ENCODE results near the gene VAV3.
"Not testable (repeated sequence)": the region's sequence is repeated elsewhere in the genome, so short reads cannot be mapped to it uniquely, and the experiment has no call there.

VAV3 gene

GRCh38 chr1:107965110-107965991, at the start of gene VAV3:
TSS of gene VAV3 (minus strand) at chr1:107965180. CDS start at chr1:107964869, 311 bp downstream.
- H3K27ac ChIP-seq (ENCODE audit: low read length): no peak within 1 kb of the TSS
- no peaks in the 10 kb centered on the region for H3K36me3 ChIP-seq (ENCODE audit: control insufficient read depth in 2 of 2, insufficient read depth in 2 of 2, low read length in 2 of 2)
- H3K9ac ChIP-seq (ENCODE audit: low read length in 2 of 2): peak within 1 kb of the TSS; percentile 22 to 55
- H3K9me3 ChIP-seq (ENCODE audit: control insufficient read depth in 2 of 2, low read length in 2 of 2): no peaks in the 10 kb centered on the region
- peak within 1 kb of the TSS; percentile 47 to 72 for H3K4me3 ChIP-seq (ENCODE audit: low read length in 2 of 2)
- peaks cover 4% of the 10 kb centered on the region for H3K4me1 ChIP-seq (ENCODE audit: control insufficient read depth, insufficient read depth, low read length)
- peaks cover 10 to 18% of the 10 kb centered on the region in 2 donors for H3K27me3 ChIP-seq (ENCODE audit: control insufficient read depth in 1 of 2, insufficient read depth in 2 of 2, low read length in 2 of 2)

GRCh38 chr1:108012553-108012952, 47.6 kb upstream of the VAV3 start:
- H3K27ac ChIP-seq (ENCODE audit: low read length): no peak overlapping the region

GRCh38 chr1:108011295-108011694, 46.3 kb upstream of the VAV3 start:
- Histone ChIP-seq H3K27me3 (ENCODE audit: control insufficient read depth in 1 of 2, insufficient read depth in 2 of 2, low read length in 2 of 2) (peaks cover 0 to 2% of the 10 kb centered on the region in 2 donors), H3K4me3 (ENCODE audit: low read length in 2 of 2) (no peak overlapping the region), H3K9ac (ENCODE audit: low read length in 2 of 2) (no peak overlapping the region), H3K27ac (ENCODE audit: low read length) (no peak overlapping the region), H3K4me1 (ENCODE audit: control insufficient read depth, insufficient read depth, low read length) (no peaks in the 10 kb centered on the region), H3K36me3 (ENCODE audit: control insufficient read depth in 2 of 2, insufficient read depth in 2 of 2, low read length in 2 of 2) (no peaks in the 10 kb centered on the region), H3K9me3 (ENCODE audit: control insufficient read depth in 2 of 2, low read length in 2 of 2) (no peaks in the 10 kb centered on the region)

More at GRCh38 chr1:108012553-108012952, 47.6 kb upstream of the VAV3 start:
- H3K27me3 ChIP-seq (ENCODE audit: control insufficient read depth in 1 of 2, insufficient read depth in 2 of 2, low read length in 2 of 2): peaks cover 0 to 2% of the 10 kb centered on the region in 2 donors
- no peaks in the 10 kb centered on the region for H3K36me3 ChIP-seq (ENCODE audit: control insufficient read depth in 2 of 2, insufficient read depth in 2 of 2, low read length in 2 of 2)
- H3K4me3 ChIP-seq (ENCODE audit: low read length in 2 of 2): no peak overlapping the region
- H3K4me1 ChIP-seq (ENCODE audit: control insufficient read depth, insufficient read depth, low read length): no peaks in the 10 kb centered on the region
- no peak overlapping the region for H3K9ac ChIP-seq (ENCODE audit: low read length in 2 of 2)
- H3K9me3 ChIP-seq (ENCODE audit: control insufficient read depth in 2 of 2, low read length in 2 of 2): no peaks in the 10 kb centered on the region

GRCh38 chr1:108010581-108010980, 45.6 kb upstream of the VAV3 start:
- Histone ChIP-seq H3K36me3 (ENCODE audit: control insufficient read depth in 2 of 2, insufficient read depth in 2 of 2, low read length in 2 of 2) (no peaks in the 10 kb centered on the region), H3K27ac (ENCODE audit: low read length) (no peak overlapping the region), H3K4me3 (ENCODE audit: low read length in 2 of 2) (no peak overlapping the region), H3K9ac (ENCODE audit: low read length in 2 of 2) (no peak overlapping the region), H3K4me1 (ENCODE audit: control insufficient read depth, insufficient read depth, low read length) (no peaks in the 10 kb centered on the region), H3K9me3 (ENCODE audit: control insufficient read depth in 2 of 2, low read length in 2 of 2) (no peaks in the 10 kb centered on the region), H3K27me3 (ENCODE audit: control insufficient read depth in 1 of 2, insufficient read depth in 2 of 2, low read length in 2 of 2) (peaks cover 0 to 2% of the 10 kb centered on the region in 2 donors)

- Histone ChIP-seq H3K36me3 (ENCODE audit: control insufficient read depth in 2 of 2, insufficient read depth in 2 of 2, low read length in 2 of 2) (no peaks in the 10 kb centered on the region), H3K4me3 (ENCODE audit: low read length in 2 of 2) (no peak overlapping the region), H3K4me1 (ENCODE audit: control insufficient read depth, insufficient read depth, low read length) (no peaks in the 10 kb centered on the region), H3K9ac (ENCODE audit: low read length in 2 of 2) (no peak overlapping the region), H3K27ac (ENCODE audit: low read length) (no peak overlapping the region), H3K27me3 (ENCODE audit: control insufficient read depth in 1 of 2, insufficient read depth in 2 of 2, low read length in 2 of 2) (peaks cover 0 to 2% of the 10 kb centered on the region in 2 donors), H3K9me3 (ENCODE audit: control insufficient read depth in 2 of 2, low read length in 2 of 2) (no peaks in the 10 kb centered on the region)
These were observed 44.7 kb upstream of the VAV3 start for GRCh38 chr1:108009603-108010195.

- H3K9ac ChIP-seq (ENCODE audit: low read length in 2 of 2): no peak overlapping the region
- no peaks in the 10 kb centered on the region for H3K36me3 ChIP-seq (ENCODE audit: control insufficient read depth in 2 of 2, insufficient read depth in 2 of 2, low read length in 2 of 2)
- H3K9me3 ChIP-seq (ENCODE audit: control insufficient read depth in 2 of 2, low read length in 2 of 2): no peaks in the 10 kb centered on the region
- H3K4me1 ChIP-seq (ENCODE audit: control insufficient read depth, insufficient read depth, low read length): no peaks in the 10 kb centered on the region
- H3K27me3 ChIP-seq (ENCODE audit: control insufficient read depth in 1 of 2, insufficient read depth in 2 of 2, low read length in 2 of 2): no peaks in the 10 kb centered on the region
- H3K4me3 ChIP-seq (ENCODE audit: low read length in 2 of 2): no peak overlapping the region
- no peak overlapping the region for H3K27ac ChIP-seq (ENCODE audit: low read length)
These were observed 42.6 kb upstream of the VAV3 start for GRCh38 chr1:108007531-108007930.

GRCh38 chr1:108007070-108007469, 42.1 kb upstream of the VAV3 start:
- Histone ChIP-seq H3K36me3 (ENCODE audit: control insufficient read depth in 2 of 2, insufficient read depth in 2 of 2, low read length in 2 of 2) (no peaks in the 10 kb centered on the region), H3K4me3 (ENCODE audit: low read length in 2 of 2) (no peak overlapping the region), H3K4me1 (ENCODE audit: control insufficient read depth, insufficient read depth, low read length) (no peaks in the 10 kb centered on the region), H3K9me3 (ENCODE audit: control insufficient read depth in 2 of 2, low read length in 2 of 2) (no peaks in the 10 kb centered on the region), H3K27me3 (ENCODE audit: control insufficient read depth in 1 of 2, insufficient read depth in 2 of 2, low read length in 2 of 2) (no peaks in the 10 kb centered on the region), H3K9ac (ENCODE audit: low read length in 2 of 2) (no peak overlapping the region), H3K27ac (ENCODE audit: low read length) (no peak overlapping the region)

GRCh38 chr1:108004919-108005318, 39.9 kb upstream of the VAV3 start:
- not testable (repeated sequence) for H3K9me3 ChIP-seq (ENCODE audit: control insufficient read depth in 2 of 2, low read length in 2 of 2); H3K27ac ChIP-seq (ENCODE audit: low read length); H3K36me3 ChIP-seq (ENCODE audit: control insufficient read depth in 2 of 2, insufficient read depth in 2 of 2, low read length in 2 of 2); H3K27me3 ChIP-seq (ENCODE audit: control insufficient read depth in 1 of 2, insufficient read depth in 2 of 2, low read length in 2 of 2); H3K4me1 ChIP-seq (ENCODE audit: control insufficient read depth, insufficient read depth, low read length); H3K9ac ChIP-seq (ENCODE audit: low read length in 2 of 2); H3K4me3 ChIP-seq (ENCODE audit: low read length in 2 of 2)

- Histone ChIP-seq H3K4me3 (ENCODE audit: low read length in 2 of 2) (no peak overlapping the region), H3K27ac (ENCODE audit: low read length) (no peak overlapping the region), H3K36me3 (ENCODE audit: control insufficient read depth in 2 of 2, insufficient read depth in 2 of 2, low read length in 2 of 2) (no peaks in the 10 kb centered on the region), H3K9ac (ENCODE audit: low read length in 2 of 2) (no peak overlapping the region), H3K27me3 (ENCODE audit: control insufficient read depth in 1 of 2, insufficient read depth in 2 of 2, low read length in 2 of 2) (no peaks in the 10 kb centered on the region), H3K9me3 (ENCODE audit: control insufficient read depth in 2 of 2, low read length in 2 of 2) (no peaks in the 10 kb centered on the region), H3K4me1 (ENCODE audit: control insufficient read depth, insufficient read depth, low read length) (no peaks in the 10 kb centered on the region)
These were observed 35.7 kb upstream of the VAV3 start for GRCh38 chr1:108000620-108001111.

- Histone ChIP-seq H3K36me3 (ENCODE audit: control insufficient read depth in 2 of 2, insufficient read depth in 2 of 2, low read length in 2 of 2) (no peaks in the 10 kb centered on the region), H3K27me3 (ENCODE audit: control insufficient read depth in 1 of 2, insufficient read depth in 2 of 2, low read length in 2 of 2) (no peaks in the 10 kb centered on the region), H3K9ac (ENCODE audit: low read length in 2 of 2) (no peak overlapping the region), H3K4me1 (ENCODE audit: control insufficient read depth, insufficient read depth, low read length) (no peaks in the 10 kb centered on the region), H3K27ac (ENCODE audit: low read length) (no peak overlapping the region), H3K9me3 (ENCODE audit: control insufficient read depth in 2 of 2, low read length in 2 of 2) (no peaks in the 10 kb centered on the region), H3K4me3 (ENCODE audit: low read length in 2 of 2) (no peak overlapping the region)
These were observed 35.2 kb upstream of the VAV3 start for GRCh38 chr1:108000184-108000583.

GRCh38 chr1:107997866-107998265, 32.9 kb upstream of the VAV3 start:
- no peaks in the 10 kb centered on the region for H3K27me3 ChIP-seq (ENCODE audit: control insufficient read depth in 1 of 2, insufficient read depth in 2 of 2, low read length in 2 of 2)
- no peaks in the 10 kb centered on the region for H3K4me1 ChIP-seq (ENCODE audit: control insufficient read depth, insufficient read depth, low read length)
- no peak overlapping the region for H3K9ac ChIP-seq (ENCODE audit: low read length in 2 of 2)
- no peak overlapping the region for H3K27ac ChIP-seq (ENCODE audit: low read length)
- H3K4me3 ChIP-seq (ENCODE audit: low read length in 2 of 2): no peak overlapping the region
- H3K9me3 ChIP-seq (ENCODE audit: control insufficient read depth in 2 of 2, low read length in 2 of 2): no peaks in the 10 kb centered on the region
- H3K36me3 ChIP-seq (ENCODE audit: control insufficient read depth in 2 of 2, insufficient read depth in 2 of 2, low read length in 2 of 2): no peaks in the 10 kb centered on the region
